GM12875 (cell line): ENCODE data around the gene TRIM49C.
"Not testable (repeated sequence)": the region's sequence is repeated elsewhere in the genome, so short reads cannot be mapped to it uniquely, and the experiment has no call there.

Source experiments
- H3K4me3 ChIP-seq: one replicate; pipeline ENCODE4 v1.5.1; 2011; ENCODE audit warnings: low read depth, low read length, control low read depth

Gene TRIM49C, protein sequence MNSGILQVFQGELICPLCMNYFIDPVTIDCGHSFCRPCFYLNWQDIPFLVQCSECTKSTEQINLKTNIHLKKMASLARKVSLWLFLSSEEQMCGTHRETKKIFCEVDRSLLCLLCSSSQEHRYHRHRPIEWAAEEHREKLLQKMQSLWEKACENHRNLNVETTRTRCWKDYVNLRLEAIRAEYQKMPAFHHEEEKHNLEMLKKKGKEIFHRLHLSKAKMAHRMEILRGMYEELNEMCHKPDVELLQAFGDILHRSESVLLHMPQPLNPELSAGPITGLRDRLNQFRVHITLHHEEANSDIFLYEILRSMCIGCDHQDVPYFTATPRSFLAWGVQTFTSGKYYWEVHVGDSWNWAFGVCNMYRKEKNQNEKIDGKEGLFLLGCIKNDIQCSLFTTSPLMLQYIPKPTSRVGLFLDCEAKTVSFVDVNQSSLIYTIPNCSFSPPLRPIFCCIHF

DNA sequence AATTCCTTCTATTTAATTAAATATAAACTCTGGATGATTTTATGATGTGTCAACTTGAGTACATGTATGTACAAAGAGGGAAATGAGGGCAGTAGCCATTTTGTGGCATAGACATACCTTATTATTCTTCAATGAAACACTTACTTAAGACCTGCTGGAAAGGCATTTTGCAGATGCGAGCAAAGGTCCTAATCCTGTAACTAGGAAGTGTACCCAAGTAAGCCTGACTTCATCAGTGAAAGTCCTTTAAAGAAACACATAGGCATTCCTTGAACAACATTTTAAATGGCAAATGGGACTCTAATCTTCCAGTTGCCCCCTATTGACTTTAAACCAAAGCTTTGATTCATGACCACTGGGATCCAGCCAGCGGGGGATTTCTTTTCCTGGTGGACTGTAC lies at the start of gene TRIM49C:
TSS of gene TRIM49C (plus strand) at position 301 of the 400 bp plus-strand sequence. CDS start 4,106 bp downstream, outside the sequence.
- not testable (repeated sequence) for H3K4me3 ChIP-seq

DNA sequence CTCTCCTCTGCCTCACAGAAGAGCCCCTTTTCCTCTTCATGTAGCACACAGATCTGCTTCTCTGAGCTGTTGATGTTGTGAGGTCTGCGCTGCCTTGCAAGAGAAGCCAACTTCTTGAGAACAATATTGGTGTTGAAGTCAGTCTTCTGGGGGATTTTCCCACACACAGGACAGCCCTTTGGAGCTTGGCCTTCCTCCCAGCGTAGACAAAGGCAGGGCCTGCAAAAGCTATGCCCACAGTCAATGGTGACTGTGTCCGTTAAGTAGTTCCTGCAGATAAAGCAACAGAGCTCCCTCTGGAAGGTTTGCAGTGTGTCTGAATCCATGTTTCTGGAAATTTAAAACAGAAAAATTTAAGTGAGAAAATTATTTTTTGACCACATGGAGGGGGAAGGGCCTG lies 6.7 kb upstream of the TRIM49C start:
- not testable (repeated sequence) for H3K4me3 ChIP-seq

DNA sequence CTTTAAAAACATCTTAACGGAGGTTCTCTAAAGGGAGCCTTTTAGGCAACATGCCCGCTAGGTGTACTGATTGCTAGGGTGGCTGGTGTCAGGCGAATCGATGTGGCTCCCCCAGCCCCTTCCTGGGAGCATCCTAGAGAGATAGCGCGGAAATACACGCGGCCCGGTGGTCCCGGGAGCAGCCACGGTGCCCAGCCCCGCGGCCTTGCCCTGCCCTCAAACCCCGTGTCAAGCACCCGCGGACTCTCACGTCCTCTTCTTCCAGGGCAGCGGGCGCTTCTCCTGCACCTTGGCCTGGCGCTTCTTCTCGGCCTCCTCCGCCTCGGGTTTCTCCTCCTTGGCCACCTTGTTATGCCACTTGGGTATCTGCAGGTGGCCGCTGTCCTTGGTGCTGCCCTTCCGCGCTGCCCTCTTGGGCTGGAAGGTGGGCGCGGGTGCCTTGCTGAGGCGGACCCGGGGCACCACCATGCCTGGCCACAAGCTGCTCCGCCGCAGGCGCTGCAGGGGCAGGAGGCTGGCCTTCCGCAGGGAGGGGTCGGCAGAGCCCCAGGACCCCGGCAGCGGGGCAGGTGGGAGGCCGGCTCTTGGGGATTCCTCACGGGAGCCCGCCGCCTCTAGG lies 20.8 kb downstream of the TRIM49C start:
- H3K4me3 ChIP-seq, result not testable (repeated sequence)

DNA sequence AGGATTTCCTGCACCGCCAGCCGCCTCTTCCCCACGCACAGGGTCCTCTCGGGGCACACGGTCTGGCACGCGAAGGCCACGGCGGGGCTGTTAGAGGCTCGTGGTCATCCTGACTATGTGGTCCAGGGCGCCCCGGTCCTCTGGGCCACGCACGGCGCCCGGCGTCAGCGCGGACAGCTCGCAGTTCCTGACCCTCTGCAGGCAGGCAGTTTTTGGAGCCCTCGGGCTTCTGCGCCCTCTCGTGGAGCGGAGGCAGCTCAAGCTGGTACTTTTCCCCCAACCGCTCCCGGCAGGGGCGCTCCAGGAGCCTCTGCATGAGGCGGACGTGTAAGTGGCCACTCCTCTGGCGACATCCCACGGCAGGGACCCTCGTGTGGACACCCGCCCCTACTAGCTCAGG lies 21.4 kb downstream of the TRIM49C start:
- H3K4me3 ChIP-seq, result not testable (repeated sequence)

DNA sequence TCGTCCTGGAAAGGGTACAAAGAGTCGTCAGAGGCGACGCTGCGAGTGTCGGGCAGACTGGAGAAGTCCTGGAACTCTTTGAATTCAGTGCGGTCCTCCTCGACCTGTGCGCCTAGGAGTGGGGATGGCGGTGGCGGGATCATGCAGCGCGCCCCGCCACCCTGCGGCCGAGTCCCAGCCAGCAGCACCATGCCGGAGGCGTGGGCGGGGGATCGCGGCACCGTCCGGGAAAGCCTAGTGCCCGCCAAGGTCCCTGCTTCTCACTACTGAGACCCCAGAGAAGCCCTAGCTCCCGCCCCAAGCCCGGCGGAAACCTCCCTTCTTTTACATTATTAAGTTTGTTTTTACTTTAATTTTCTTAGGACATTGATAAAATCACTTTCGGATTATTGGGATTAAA lies 22.6 kb downstream of the TRIM49C start:
- not testable (repeated sequence) for H3K4me3 ChIP-seq

DNA sequence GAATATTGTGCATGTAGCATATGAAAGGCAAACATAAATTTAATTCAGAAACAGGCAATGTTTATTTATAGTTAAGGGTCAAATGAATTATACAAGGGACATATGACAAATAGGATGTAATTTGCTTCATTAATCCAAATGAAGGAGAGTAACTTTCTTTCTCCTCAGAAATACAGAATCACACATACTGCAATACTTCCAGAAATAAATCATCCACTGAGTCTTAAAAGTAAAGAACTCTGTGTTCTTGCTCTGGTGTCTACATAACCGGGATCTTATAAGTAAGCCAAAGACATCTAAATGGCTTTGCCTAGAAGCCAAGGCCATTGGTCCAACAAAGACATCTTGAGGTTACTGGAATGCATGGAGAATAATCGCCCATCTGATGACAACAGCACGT lies 54.7 kb downstream of the TRIM49C start, which contains the start of gene UBTFL1:
TSS of gene UBTFL1 (plus strand) at position 301 of the 400 bp plus-strand sequence. CDS start at position 301, 0 bp downstream.
- not testable (repeated sequence) for H3K4me3 ChIP-seq

DNA sequence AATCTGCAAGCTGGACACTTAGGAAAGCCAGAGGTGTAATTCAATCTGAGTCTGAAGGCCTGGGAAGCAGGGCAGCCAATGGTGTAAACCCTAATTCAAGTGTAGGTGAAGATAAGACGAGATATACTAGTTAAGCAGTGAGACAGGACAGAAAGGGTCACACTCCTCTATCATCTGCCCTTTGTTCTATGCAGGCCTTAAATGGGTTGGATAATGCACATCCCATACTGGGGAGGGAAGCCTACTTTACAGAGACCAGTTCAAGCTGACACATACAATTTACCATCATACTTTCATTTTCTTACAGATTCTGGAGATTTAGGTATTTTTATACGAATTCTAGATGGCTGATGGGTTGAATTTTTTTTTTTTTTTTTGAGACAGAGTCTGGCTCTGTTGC lies 57.8 kb downstream of the TRIM49C start:
- not testable (repeated sequence) for H3K4me3 ChIP-seq
